ENCODE measurements around the gene USB1.

Gene USB1

DNA sequence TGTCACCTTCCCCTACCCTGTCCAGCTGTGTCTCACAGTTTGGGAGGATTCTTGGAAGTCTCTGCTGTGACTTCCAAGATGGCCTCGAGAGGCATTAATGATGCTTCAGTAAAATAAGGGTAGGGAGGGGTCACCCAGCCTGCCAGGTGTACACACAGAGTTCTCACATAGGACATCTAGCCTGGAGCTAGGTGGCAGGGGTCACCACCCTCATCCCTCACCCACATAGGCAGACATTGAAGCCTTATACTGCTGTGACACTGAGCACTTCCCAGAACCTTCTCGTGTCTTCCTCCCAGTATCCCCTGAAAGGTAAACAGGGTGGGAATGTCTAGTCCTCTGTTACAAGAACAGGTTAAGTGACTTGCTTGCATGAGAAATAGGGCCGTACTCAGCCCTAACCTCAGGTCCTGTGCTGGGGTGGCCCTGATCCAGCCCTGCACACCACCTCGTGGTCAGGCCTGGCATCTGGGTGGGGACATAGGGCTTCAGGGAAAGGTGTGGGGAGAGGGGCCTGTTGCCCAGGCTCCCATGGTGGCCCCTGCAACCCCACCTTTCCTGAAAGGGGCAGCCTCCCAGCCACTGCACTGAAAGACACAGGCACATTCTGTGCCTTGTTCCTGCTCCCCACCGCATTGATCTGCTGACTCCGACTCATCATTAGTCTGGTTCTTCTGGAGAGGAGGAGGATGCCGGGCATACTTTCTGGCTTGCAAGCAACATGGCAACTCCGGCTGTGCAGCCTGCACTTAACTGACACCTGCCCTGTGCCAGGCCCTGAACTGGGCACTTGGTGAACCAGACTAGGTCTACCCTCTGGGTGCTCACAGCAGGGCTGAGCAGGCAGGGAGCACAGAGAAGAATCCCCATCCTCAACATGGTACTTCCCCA is 20.7 kb downstream of the USB1 start:
- DNase-seq = no peak

DNA sequence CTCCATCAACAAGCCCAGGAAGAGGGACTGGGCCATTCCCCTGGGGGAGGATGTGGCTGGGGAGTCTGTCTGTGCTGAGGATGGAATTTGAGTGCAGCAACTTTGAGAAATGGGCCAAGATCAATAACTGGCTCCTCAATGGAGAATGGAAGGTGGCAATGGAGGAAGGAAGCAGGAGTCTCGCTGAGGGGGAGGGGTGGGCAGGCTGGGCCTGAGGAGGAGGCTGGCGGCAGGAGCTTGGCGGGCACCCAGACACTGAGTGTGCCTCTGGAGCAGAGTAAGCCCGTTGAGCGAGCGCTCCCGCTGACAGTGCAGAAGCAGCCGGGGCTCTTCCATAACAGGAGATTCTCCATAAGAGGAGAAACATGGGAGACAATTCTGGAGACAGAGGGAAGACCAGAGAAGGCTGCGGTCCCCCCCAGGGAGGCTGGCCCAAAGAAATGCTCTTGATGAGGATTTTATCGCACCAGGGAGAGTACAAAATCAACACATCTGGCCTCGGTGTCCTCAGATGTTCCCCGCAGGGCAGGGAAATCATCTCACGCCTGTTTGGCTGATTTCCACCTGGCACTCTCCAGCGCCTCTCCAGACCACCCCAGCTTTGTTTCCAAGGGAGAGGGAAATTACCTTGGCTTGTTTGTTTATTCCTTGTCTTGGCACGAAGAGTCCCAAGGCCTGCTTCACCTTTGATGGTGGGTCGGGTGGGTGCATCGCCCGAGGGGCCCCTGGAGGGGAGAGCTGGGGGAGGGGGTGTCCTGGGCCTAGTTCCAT is 21.6 kb downstream of the USB1 start:
- DNase-seq = peak in 1 of 2 experiments; percentile 13

GRCh38 chr16:58024486-58025350 is 23.5 kb downstream of the USB1 start:
- peak in 1 of 2 experiments; percentile 33 for DNase-seq

DNA sequence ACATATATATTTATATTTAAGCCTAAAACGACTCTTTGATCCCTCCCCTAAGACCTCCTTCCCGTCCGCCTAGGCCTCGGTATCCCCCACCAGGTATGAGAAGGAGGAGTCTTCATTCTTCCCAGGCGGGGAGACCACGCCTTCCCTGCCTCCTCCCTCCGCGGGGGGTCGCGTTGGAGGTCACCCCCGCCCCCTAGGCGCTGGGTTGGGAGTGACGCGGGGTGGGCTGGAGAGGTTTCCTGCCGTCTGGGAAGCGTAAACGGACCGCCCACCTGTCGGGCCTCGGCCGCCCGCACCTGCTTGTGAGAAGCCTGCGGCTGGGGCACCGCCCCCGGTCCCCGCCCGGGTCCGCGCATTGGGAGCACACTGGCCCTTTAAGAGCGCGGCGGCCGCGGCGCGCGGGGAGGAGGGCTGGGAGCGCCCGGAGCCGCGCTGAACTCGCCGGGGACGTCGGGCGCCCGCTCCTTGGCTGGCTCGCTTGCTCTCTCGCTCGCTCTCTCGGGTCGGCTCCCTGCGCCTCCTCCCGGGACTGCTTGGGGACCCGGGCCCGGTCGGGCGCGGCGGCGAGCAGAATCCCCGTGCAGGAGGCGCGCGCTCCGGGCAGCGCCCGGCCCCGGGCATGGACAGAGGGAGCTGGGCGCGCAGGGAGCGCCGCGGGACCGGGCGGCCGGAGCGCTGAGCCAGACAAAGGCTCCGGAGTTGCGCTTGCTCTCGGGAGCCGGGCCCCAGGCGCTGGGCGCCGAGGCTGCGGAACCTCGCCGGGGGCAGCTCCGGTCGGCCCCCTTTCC is 24.3 kb downstream of the USB1 start, which contains the start of gene MMP15:
Gene MMP15, plus strand, starts transcription at position 404 of the 788 bp plus-strand sequence. CDS start 597 bp downstream, outside the sequence.
- DNase-seq = peak; percentile 50

- peak in 1 of 2 experiments; percentile 37 for DNase-seq
Observed at GRCh38 chr16:58026139-58026704, 25.0 kb downstream of the USB1 start.

DNA sequence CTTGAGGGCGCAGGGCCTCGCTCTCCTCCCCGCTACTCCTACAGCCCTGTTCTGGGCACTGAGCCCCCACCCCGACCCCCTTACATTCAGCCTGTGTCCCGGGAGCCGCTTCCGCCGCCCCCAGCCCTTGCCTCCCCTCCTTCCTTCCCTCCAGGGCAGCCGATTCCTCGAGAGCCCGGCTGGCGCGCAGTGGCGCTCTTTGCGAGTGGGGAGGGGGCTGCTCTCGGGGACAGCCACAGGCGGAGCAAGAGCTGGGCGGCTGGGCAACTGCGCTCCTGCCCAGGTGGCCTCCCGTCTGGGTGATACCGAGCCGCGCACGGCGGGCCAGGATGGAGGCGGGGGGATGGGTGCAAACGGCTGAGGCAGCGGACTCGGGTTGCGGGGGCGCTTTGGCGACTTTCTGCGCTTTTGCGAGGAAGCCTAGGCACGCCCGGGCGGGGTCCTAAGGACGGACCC is 25.5 kb downstream of the USB1 start:
- peak in 1 of 2 experiments; percentile 24 for DNase-seq

DNA sequence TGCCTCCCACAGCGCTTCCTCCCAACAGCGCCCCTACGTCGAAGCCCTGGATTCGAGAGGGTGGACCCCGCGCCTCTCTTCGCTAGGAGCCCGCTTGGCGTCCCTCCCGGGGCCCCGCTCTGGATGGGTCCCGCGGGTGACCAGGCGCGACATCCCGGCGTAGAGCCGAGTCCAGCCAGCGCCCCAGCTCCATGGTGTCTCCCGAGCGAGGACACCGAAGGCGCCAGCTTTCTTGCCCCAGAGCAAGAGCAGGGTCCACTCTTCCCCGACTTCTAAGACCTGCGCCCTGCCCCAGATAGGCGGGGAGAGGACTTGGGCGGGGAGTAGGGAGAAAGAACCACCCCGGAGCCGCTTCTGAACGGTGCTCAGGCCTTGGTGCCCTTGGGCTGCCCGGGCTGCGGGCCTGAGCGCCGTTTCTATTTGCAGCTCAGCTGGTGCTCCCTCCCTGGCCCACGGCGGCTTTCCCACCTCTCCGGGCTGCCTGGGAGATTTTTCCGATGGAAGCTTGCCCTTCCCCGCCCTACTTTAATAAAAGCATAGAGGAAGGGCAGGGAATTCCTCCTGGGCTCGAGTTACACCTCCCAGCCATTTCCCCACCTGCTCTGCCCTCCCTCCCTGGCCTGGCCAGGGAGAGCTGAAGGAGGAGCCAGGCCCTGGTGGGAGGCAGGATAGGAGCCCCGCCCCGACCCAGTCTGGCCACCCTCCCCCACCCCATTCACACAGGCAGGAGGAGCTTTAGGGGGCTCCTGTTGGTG is 26.1 kb downstream of the USB1 start:
- no peak for DNase-seq

DNA sequence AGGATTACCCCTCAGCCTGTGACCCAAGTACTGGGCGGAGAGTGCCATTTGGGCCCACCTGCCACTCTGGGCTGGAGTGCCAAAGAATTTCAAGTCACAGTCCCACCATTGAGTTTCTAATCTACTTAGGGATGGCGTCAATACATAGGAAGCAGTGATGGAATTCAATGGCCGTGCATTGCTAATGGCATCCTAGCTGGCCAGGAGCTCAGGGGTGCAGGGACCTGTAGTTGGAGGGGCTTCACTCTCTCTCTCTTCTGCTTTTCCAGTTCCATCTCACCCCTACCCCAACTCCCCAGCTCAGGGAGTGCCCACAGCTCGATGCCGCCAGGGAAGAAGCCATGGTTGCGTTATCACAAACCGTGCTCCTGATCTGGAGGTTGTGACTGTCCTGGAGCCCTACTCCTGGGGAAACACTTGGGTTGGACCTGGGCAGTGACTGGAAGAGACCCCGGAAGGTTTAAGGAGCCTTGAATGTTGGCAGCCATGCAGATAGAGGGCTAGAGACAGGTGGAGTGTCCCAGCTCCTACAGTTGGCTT is 26.8 kb downstream of the USB1 start:
- no peak for DNase-seq

GRCh38 chr16:58028541-58029070 is 27.4 kb downstream of the USB1 start:
- no peak for DNase-seq

GRCh38 chr16:58029410-58029809 is 28.2 kb downstream of the USB1 start:
- DNase-seq = no peak

- DNase-seq = no peak
Observed at GRCh38 chr16:58030136-58030840, 29.1 kb downstream of the USB1 start.

- no peak for DNase-seq
Observed at GRCh38 chr16:58031016-58031800, 30.0 kb downstream of the USB1 start.

GRCh38 chr16:58032710-58033293 is 31.6 kb downstream of the USB1 start:
- DNase-seq = no peak

DNA sequence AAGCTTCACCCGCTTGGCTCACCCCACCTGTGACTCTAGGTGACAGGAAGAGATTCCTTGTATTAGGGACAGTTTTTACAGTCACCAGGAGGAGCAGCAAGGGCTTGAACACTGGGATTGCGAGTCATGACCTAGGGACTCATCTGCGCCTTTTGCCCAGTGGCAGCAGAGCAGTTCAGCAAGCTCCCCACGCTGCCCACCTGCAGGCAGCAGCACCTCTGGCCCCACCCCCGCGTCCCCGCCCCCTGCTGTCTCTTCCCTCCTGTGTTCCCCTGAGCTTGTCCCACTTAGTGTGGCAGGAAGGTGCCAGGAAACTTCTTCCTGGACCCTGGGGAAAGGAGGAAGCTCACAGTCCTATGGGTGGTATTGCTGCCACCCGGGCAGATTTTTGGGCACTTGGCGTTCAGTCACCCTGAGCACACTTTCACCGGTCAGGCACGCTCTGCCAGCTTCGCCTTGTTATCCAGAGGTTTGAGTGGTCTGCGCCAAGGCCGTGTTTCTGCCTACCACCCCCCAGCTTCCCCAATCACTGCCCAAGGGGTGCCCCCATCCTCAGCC is 33.0 kb downstream of the USB1 start:
- DNase-seq = no peak

- no peak for DNase-seq
Observed at GRCh38 chr16:58034774-58035173, 33.6 kb downstream of the USB1 start.

DNA sequence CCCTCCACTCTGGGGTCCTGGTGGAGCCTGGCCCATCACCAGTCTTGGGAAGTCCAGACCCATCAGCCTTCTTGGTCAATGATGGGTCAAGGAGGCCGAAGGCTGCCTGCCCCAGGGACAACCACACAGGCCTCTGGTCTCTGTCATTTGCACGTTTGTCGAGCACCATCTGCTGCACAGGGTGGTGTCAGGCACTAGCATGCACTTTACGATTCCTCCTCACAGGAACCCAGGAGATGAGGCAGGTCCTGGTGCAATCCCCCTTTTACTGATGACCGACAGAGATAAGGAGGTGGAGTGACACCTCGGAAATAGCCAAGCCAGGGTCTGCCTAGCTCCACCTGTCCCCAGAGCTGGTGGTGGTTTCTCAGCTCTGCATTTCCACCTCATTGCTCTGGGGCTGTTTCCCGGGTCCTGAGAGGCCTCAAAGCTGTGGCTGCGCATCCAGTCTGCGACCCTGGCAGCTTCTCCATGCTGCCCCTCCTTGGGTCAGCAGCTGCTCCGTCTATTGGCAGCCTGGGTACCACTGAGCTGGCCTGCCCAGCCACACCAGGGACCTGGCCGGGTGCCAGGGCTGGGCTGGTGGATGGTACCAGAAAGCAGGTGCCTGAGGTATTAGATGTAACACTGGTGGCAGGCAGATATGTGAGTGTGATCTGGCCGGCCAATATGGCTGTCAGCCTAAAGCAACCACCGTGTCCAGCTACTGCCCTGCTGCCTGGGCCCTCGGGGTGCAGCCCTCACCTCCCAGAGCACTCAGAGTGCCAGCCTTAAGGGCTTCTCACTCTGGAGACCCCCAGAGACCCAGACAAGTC is 34.4 kb downstream of the USB1 start:
- no peak for DNase-seq

DNA sequence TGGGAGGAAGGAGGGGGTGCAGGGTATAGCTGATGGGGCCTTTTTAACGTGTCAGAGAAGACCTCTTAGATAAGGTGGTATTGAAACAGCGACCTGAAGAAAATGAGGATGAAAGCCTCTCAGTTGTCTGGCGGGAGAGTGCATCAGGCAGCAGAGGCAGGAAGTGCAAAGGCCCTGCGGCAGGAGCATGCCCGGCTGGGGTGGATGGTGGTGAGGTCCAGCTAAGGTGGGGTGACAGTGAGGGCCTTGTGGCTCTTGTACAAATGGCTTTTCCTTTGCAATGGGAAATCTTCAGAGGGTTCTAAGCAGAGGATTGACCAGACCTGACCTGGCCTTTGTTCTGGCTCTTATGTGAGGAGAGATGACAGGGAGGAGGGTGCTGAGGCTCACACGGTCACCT is 35.7 kb downstream of the USB1 start:
- DNase-seq = no peak
